Measurements from ENCODE around the gene SLC39A10. TPM values are rescaled to one million over a fixed set of nuclear protein-coding genes. Genes with fewer than 3 reads are reported as not detected.

Gene SLC39A10
- total and polyA plus RNA-seq, 10 of the 15 experiments (the other 5 are each of a cell fraction or from before 2014, with no cell fraction given) = 2.0 to 23.6 (median 7.9) TPM

- H3K79me2 ChIP-seq (ENCODE audit: control insufficient read depth, insufficient read depth, low read length) = no peaks in the 10 kb centered on the region
- no TSS peak for BruUV-seq (replicated peaks)
- DNase-seq (ENCODE audit: low read depth, low spot score) = no peak
- no peak for TF ChIP-seq NFIC (IDR thresholded peaks at IDR 0.05; ENCODE audit: low read depth, low read length)
- TF ChIP-seq RCOR1 (conservative IDR thresholded peaks at IDR 0.05; ENCODE audit: low read depth, low read length) = no peak
- TF ChIP-seq ZNF274 (IDR thresholded peaks at IDR 0.05; ENCODE audit: insufficient read depth, insufficient read length) = no peak
- TF ChIP-seq BHLHE40 (IDR thresholded peaks at IDR 0.05; ENCODE audit: borderline replicate concordance in 1 of 2, low read depth in 2 of 2, low read length in 1 of 2) = no peak
- TF ChIP-seq ASH2L (IDR thresholded peaks at IDR 0.05; ENCODE audit: borderline replicate concordance, low read depth) = no peak
- TF ChIP-seq CREB1 (IDR thresholded peaks at IDR 0.05; ENCODE audit: low read depth) = no peak
- no peak for TF ChIP-seq IRF3 (IDR thresholded peaks at IDR 0.05)
- no peak for TF ChIP-seq RAD21 (IDR thresholded peaks at IDR 0.05; ENCODE audit: insufficient read depth, low read depth, low read length)
- TF ChIP-seq TCF12 (IDR thresholded peaks at IDR 0.05; ENCODE audit: low read depth, low read length) = no peak
- TF ChIP-seq ZNF592 (IDR thresholded peaks at IDR 0.05) = no peak
- no peak for TF ChIP-seq TBL1XR1 (IDR thresholded peaks at IDR 0.05; ENCODE audit: low read depth, low read length)
- no peak for TF ChIP-seq CBFB (IDR thresholded peaks at IDR 0.05; ENCODE audit: low read depth)
- TF ChIP-seq SP1 (IDR thresholded peaks at IDR 0.05; ENCODE audit: low read depth, low read length) = no peak
- no peak for TF ChIP-seq MAX (IDR thresholded peaks at IDR 0.05; ENCODE audit: low read depth, low read length)
- no peak for TF ChIP-seq IRF4 (IDR thresholded peaks at IDR 0.05; ENCODE audit: low read depth, low read length)
- TF ChIP-seq ELK1 (IDR thresholded peaks at IDR 0.05; ENCODE audit: low read depth, low read length) = no peak
- no peak for TF ChIP-seq ZBTB33 (IDR thresholded peaks at IDR 0.05)
Observed at GRCh38 chr2:195671563-195671962, 14.5 kb downstream of the SLC39A10 start.

More at GRCh38 chr2:195671563-195671962, 14.5 kb downstream of the SLC39A10 start:
- no peak overlapping the region for H3K9ac ChIP-seq (ENCODE audit: control insufficient read depth, insufficient read depth, low read length)
- no peaks in the 10 kb centered on the region for H4K20me1 ChIP-seq (ENCODE audit: control insufficient read depth, insufficient read depth)
- RAD21 ChIA-PET (ENCODE audit: unreplicated experiment) = interaction anchor here (1.0 kb wide), 1 partner anchor 172 kb away, joined by 4 read pairs; no protein-coding TSS in a partner anchor
- 89% methylated on average over 4 of the region's 4 CpGs for WGBS (ENCODE audit: insufficient coverage, insufficient replicate concordance, low lambda C conversion rate, missing lambda C conversion rate)
- no peak overlapping the region for H3K4me3 ChIP-seq
- in situ Hi-C loops (cut with MboI) (loop anchor here (5.0 kb wide), 1 partner anchor 386 kb away; no protein-coding TSS in a partner anchor), intact Hi-C loops (cut with micrococcal nuclease; ENCODE audit: unreplicated experiment) (no loop called here)
- FAIRE-seq = no peak
- H3K27me3 ChIP-seq (replicated peaks in 1 of 2; ENCODE audit: control insufficient read depth in 2 of 2, insufficient read depth in 2 of 2, low read length in 1 of 2) = no peaks in the 10 kb centered on the region
- no peak for ATAC-seq
- H2AFZ ChIP-seq (ENCODE audit: control insufficient read depth, low read depth, low read length) = no peak overlapping the region
- H3K9me3 ChIP-seq (replicated peaks; ENCODE audit: control insufficient read depth, insufficient read depth, low read length) = no peaks in the 10 kb centered on the region
- POLR2A ChIA-PET = interaction anchor here (0.5 kb wide), 1 partner anchor 22 kb away, joined by 3 read pairs; no protein-coding TSS in a partner anchor
- CTCF ChIA-PET = interaction anchor here (1.1 to 1.3 kb wide), 2 partner anchors 9 to 12 kb away, joined by 3 read pairs; no protein-coding TSS in a partner anchor
- SMC1A ChIA-PET (ENCODE audit: uncharacterized antibody, unreplicated experiment) = interaction anchor here (0.6 to 1.3 kb wide), 3 partner anchors 11 to 96 kb away, joined by 3 to 4 read pairs (median 4); no protein-coding TSS in a partner anchor
- no peaks in the 10 kb centered on the region; a peak in 1 of 4 replicates for H3K36me3 ChIP-seq (ENCODE audit: control insufficient read depth in 2 of 2, insufficient read depth in 2 of 2, low read length in 1 of 2)
- no peaks in the 10 kb centered on the region for H3K4me1 ChIP-seq (ENCODE audit: control insufficient read depth, insufficient read depth, low read length)
- no peak overlapping the region for H3K4me2 ChIP-seq (ENCODE audit: control insufficient read depth, insufficient read depth)
- H3K27ac ChIP-seq (ENCODE audit: control insufficient read depth, insufficient read depth) = no peak overlapping the region

All from GM12878 (cell line).